Measurements from ENCODE around the gene MEA1. TPM values are rescaled to one million over a fixed set of nuclear protein-coding genes. Genes with fewer than 3 reads are reported as not detected.

Gene MEA1
- total RNA-seq, result 10 to 100 TPM; 20.5 to 38.7 (median 34.0) TPM
- 43.7 TPM for total RNA-seq (2013)
- 12.4 to 69.6 (median 20.6) reads per million in 29 experiments for total RNA-seq

DNA sequence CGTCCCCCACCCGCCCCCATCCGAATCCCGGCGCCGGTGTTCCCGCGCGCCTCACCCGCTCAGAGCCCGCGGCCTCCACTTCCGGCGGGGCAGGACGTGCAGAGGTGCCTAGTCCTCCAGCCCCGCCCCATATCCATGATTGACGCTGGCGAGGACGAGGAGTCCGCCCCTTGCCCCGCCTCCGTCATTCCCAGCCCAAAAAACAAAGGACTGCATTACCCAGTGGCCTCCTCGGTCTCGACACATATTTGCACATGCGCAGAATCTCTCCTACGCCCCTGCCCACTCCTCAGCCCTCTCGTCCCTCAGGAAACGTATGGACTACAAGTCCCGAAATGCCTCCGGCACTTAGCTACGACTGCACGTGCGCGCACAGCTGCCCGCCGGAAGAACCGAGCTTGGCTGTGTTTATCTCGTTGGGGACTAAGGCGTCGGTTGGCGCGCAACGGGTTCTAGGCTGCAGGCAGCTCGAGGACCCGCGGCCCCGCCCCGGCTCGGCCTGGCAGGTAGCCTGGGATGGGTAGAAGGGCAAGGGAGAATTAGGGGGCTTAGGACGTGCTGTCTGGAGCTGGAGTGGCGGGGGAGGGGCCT, at the start of gene MEA1, which contains the start of gene KLHDC3:
Gene MEA1, minus strand, starts transcription at position 104 of the 591 bp plus-strand sequence. CDS start 133 bp downstream, outside the sequence.
Gene KLHDC3, plus strand, starts transcription at position 407 of the 591 bp plus-strand sequence. CDS start 2,944 bp downstream, outside the sequence.
- no peaks in the 10 kb centered on the region for H3K9me3 ChIP-seq
- H3K27ac ChIP-seq (ENCODE audit: low read length), result peak within 1 kb of the TSS; percentile 40
- no peaks in the 10 kb centered on the region for H3K27me3 ChIP-seq (replicated peaks in 1 of 2; ENCODE audit: control insufficient read depth in 2 of 2, extremely low read depth in 1 of 2, insufficient read depth in 2 of 2, low read length in 1 of 2)
- ChIA-PET POLR2A (interaction anchor here (0.6 to 1.6 kb wide), 14 partner anchors 9 to 268 kb away, joined by 3 to 15 read pairs (median 6); partner anchors contain the start of genes CNPY3 (in 2 of the 2), CUL7 (in 2 of the 2), PEX6 (in 2 of the 2) and BICRAL (in 1 of the 2)), CTCF (interaction anchor here (0.6 to 2.9 kb wide), 12 partner anchors 10 to 1284 kb away, joined by 3 to 22 read pairs (median 6); partner anchors contain the start of genes CNPY3 (in 1 of the 2), CUL7 (in 1 of the 2), KLC4 (in 1 of the 2) and MRPL2 (in 1 of the 2))
- H3K9me3 Mint-ChIP-seq, result no peaks in the 10 kb centered on the region
- H3K4me1 ChIP-seq (ENCODE audit: control insufficient read depth in 1 of 2, extremely low read depth in 1 of 2, insufficient read depth in 2 of 2, low read length in 2 of 2), result peaks cover 14 to 46% of the 10 kb centered on the region in 2 experiments
- under 1% methylated on average over 51 of the region's 51 CpGs for WGBS (ENCODE audit: insufficient coverage)
- ATAC-seq (replicated peaks in 1 of 4), result peak; percentile 89 to 95 (median 93)
- H3K4me3 Mint-ChIP-seq, result peak within 1 kb of the TSS; percentile 93 to 95 (median 94)
- peaks cover 25% of the 10 kb centered on the region for H3K36me3 Mint-ChIP-seq
- peak; percentile 95 to 99 (median 98) for DNase-seq
- peaks cover 58 to 69% (median 62%) of the 10 kb centered on the region in 3 donors for H3K4me1 Mint-ChIP-seq
- H3K4me3 ChIP-seq (ENCODE audit: control insufficient read depth in 1 of 2, extremely low read depth in 1 of 2, low read length in 1 of 2), result peak within 1 kb of the TSS; percentile 68
- H3K36me3 ChIP-seq (ENCODE audit: control insufficient read depth in 2 of 2, extremely low read depth in 1 of 2, insufficient read depth in 1 of 2, low read length in 1 of 2), result peaks cover 14 to 51% of the 10 kb centered on the region in 2 donors
- peak within 1 kb of the TSS; percentile 91 for H3K27ac Mint-ChIP-seq
- H3K27me3 Mint-ChIP-seq, result no peaks in the 10 kb centered on the region

- H3K27ac ChIP-seq (ENCODE audit: low read length), result no peak overlapping the region
- no peak for DNase-seq
- Mint-ChIP-seq H3K27me3 (no peaks in the 10 kb centered on the region), H3K4me1 (peaks cover 36 to 46% (median 37%) of the 10 kb centered on the region in 3 donors), H3K9me3 (no peaks in the 10 kb centered on the region), H3K36me3 (peaks cover 39% of the 10 kb centered on the region), H3K27ac (no peak overlapping the region), H3K4me3 (no peak overlapping the region)
- 97% methylated on average over 8 of the region's 12 CpGs for WGBS (ENCODE audit: insufficient coverage)
- H3K4me1 ChIP-seq (ENCODE audit: control insufficient read depth in 1 of 2, extremely low read depth in 1 of 2, insufficient read depth in 2 of 2, low read length in 2 of 2), result peaks cover 15 to 21% of the 10 kb centered on the region in 2 experiments
- H3K27me3 ChIP-seq (replicated peaks in 1 of 2; ENCODE audit: control insufficient read depth in 2 of 2, extremely low read depth in 1 of 2, insufficient read depth in 2 of 2, low read length in 1 of 2), result no peaks in the 10 kb centered on the region
- CTCF ChIA-PET, result no interaction called here
- no peaks in the 10 kb centered on the region for H3K9me3 ChIP-seq
- POLR2A ChIA-PET, result no interaction called here
- no peak overlapping the region for H3K4me3 ChIP-seq (ENCODE audit: control insufficient read depth in 1 of 2, extremely low read depth in 1 of 2, low read length in 1 of 2)
- ATAC-seq (replicated peaks in 1 of 4), result no peak
- peaks cover 0 to 30% of the 10 kb centered on the region in 2 donors for H3K36me3 ChIP-seq (ENCODE audit: control insufficient read depth in 2 of 2, extremely low read depth in 1 of 2, insufficient read depth in 1 of 2, low read length in 1 of 2)
These were observed 49.1 kb upstream of the MEA1 start for GRCh38 chr6:43062818-43063217.

DNA sequence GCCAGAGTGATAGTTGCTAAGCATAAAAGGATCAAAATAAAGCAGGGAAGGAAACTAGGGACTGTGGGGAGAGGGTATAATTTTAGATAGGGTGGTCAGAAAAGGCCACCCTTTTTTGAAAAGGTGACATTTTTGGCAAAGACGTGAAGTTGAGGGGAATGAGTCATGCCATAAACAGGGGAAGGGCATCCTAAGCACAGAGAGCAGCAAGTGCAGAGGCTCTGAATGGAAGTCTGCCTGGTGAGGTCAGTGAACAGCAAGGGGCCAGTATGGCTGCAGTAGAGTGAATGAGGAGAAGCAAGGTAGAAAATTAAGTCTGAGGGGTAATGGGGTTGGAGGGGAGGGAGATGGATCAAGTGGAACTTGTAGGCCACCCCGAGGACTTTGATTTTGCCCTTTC, 48.1 kb upstream of the MEA1 start:
- H3K36me3 Mint-ChIP-seq, result peaks cover 36% of the 10 kb centered on the region
- ChIA-PET POLR2A (no interaction called here), CTCF (no interaction called here)
- no peaks in the 10 kb centered on the region for H3K9me3 Mint-ChIP-seq
- no peak overlapping the region for H3K27ac ChIP-seq (ENCODE audit: low read length)
- H3K27me3 Mint-ChIP-seq, result no peaks in the 10 kb centered on the region
- H3K4me1 Mint-ChIP-seq, result peaks cover 38 to 48% (median 40%) of the 10 kb centered on the region in 3 donors
- no peak for DNase-seq
- H3K36me3 ChIP-seq (ENCODE audit: control insufficient read depth in 2 of 2, extremely low read depth in 1 of 2, insufficient read depth in 1 of 2, low read length in 1 of 2), result peaks cover 0 to 38% of the 10 kb centered on the region in 2 donors
- peaks cover 15 to 21% of the 10 kb centered on the region in 2 experiments for H3K4me1 ChIP-seq (ENCODE audit: control insufficient read depth in 1 of 2, extremely low read depth in 1 of 2, insufficient read depth in 2 of 2, low read length in 2 of 2)
- no peaks in the 10 kb centered on the region for H3K9me3 ChIP-seq
- WGBS (ENCODE audit: insufficient coverage), result 72% methylated on average over 2 of the region's 2 CpGs
- no peak for ATAC-seq (replicated peaks in 1 of 4)
- H3K27ac Mint-ChIP-seq, result no peak overlapping the region
- H3K27me3 ChIP-seq (replicated peaks in 1 of 2; ENCODE audit: control insufficient read depth in 2 of 2, extremely low read depth in 1 of 2, insufficient read depth in 2 of 2, low read length in 1 of 2), result no peaks in the 10 kb centered on the region
- no peak overlapping the region for H3K4me3 ChIP-seq (ENCODE audit: control insufficient read depth in 1 of 2, extremely low read depth in 1 of 2, low read length in 1 of 2)
- peak overlapping the region in 1 of 3 donors; percentile 3 for H3K4me3 Mint-ChIP-seq

DNA sequence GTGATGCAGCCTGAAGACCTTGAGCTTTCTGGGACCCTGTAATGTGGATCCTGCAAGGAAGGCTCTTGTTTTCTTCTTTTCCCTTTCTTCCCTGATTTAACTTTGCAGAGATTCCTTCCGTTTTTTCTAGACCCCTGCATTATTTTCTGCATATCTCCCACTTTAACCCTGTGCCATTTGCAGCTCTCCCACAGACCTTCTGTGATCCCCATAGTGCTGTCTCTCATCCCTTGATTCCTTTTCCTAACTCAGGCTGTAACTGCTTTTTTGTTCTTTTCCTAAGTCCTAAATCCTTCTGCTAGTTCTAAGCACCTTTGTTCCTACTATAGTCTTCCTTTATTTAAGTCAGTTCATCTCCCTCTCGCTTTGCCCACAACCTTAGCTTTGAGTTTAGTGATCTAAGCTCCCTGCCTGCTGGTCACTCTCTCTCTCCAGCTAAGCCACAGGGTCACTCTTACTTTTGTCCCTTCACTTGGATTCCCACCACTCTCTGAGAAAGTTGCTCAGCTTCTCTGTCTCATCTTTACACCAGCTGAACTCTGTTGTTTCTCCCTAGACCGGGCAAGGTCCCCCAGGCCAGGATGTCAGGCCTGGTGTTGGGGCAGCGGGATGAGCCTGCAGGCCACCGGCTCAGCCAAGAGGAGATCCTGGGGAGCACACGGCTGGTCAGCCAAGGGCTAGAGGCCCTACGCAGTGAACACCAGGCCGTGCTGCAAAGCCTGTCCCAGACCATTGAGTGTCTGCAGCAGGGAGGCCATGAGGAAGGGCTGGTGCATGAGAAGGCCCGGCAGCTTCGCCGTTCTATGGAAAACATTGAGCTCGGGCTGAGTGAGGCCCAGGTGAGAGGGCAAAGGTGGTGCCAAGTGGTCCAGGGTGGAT, 47.2 kb upstream of the MEA1 start:
- no peaks in the 10 kb centered on the region for H3K27me3 Mint-ChIP-seq
- H3K27ac Mint-ChIP-seq, result peak overlapping the region; percentile 62 to 100
- H3K4me3 Mint-ChIP-seq, result peak overlapping the region; percentile 93 to 96 (median 94)
- H3K9me3 ChIP-seq, result no peaks in the 10 kb centered on the region
- H3K36me3 ChIP-seq (ENCODE audit: control insufficient read depth in 2 of 2, extremely low read depth in 1 of 2, insufficient read depth in 1 of 2, low read length in 1 of 2), result peaks cover 0 to 36% of the 10 kb centered on the region in 2 donors
- H3K9me3 Mint-ChIP-seq, result no peaks in the 10 kb centered on the region
- ChIA-PET POLR2A (no interaction called here), CTCF (interaction anchor here (0.5 to 0.6 kb wide), 2 partner anchors 227 to 315 kb away, joined by 3 to 4 read pairs; partner anchors contain the start of gene TBCC (in 1 of the 2))
- H3K4me1 Mint-ChIP-seq, result peaks cover 40 to 48% (median 43%) of the 10 kb centered on the region in 3 donors
- peaks cover 15 to 21% of the 10 kb centered on the region in 2 experiments for H3K4me1 ChIP-seq (ENCODE audit: control insufficient read depth in 1 of 2, extremely low read depth in 1 of 2, insufficient read depth in 2 of 2, low read length in 2 of 2)
- H3K27me3 ChIP-seq (replicated peaks in 1 of 2; ENCODE audit: control insufficient read depth in 2 of 2, extremely low read depth in 1 of 2, insufficient read depth in 2 of 2, low read length in 1 of 2), result no peaks in the 10 kb centered on the region
- H3K4me3 ChIP-seq (ENCODE audit: control insufficient read depth in 1 of 2, extremely low read depth in 1 of 2, low read length in 1 of 2), result no peak overlapping the region
- ATAC-seq (replicated peaks in 1 of 4) (no peak), DNase-seq (no peak)
- 91% methylated on average over 12 of the region's 12 CpGs for WGBS (ENCODE audit: insufficient coverage)
- H3K36me3 Mint-ChIP-seq, result peaks cover 31% of the 10 kb centered on the region
- H3K27ac ChIP-seq (ENCODE audit: low read length), result no peak overlapping the region

- no peak for DNase-seq
- Mint-ChIP-seq H3K4me3 (peak overlapping the region; percentile 93 to 96 (median 94)), H3K9me3 (no peaks in the 10 kb centered on the region), H3K36me3 (peaks cover 33% of the 10 kb centered on the region), H3K4me1 (peaks cover 40 to 48% (median 45%) of the 10 kb centered on the region in 3 donors), H3K27ac (peak overlapping the region; percentile 97 to 100), H3K27me3 (no peaks in the 10 kb centered on the region)
- ChIA-PET POLR2A (interaction anchor here in 1 of 2 donors (0.5 kb wide), 1 partner anchor 84 kb away, joined by 3 read pairs; no protein-coding TSS in a partner anchor), CTCF (interaction anchor here (0.5 to 1.0 kb wide), 3 partner anchors 76 to 314 kb away, joined by 3 read pairs; partner anchors contain the start of genes PPP2R5D (in 1 of the 2) and TBCC (in 1 of the 2))
- no peak for ATAC-seq (replicated peaks in 1 of 4)
- Histone ChIP-seq H3K4me3 (ENCODE audit: control insufficient read depth in 1 of 2, extremely low read depth in 1 of 2, low read length in 1 of 2) (peak overlapping the region; percentile 97 to 98), H3K36me3 (ENCODE audit: control insufficient read depth in 2 of 2, extremely low read depth in 1 of 2, insufficient read depth in 1 of 2, low read length in 1 of 2) (peaks cover 0 to 36% of the 10 kb centered on the region in 2 donors), H3K4me1 (ENCODE audit: control insufficient read depth in 1 of 2, extremely low read depth in 1 of 2, insufficient read depth in 2 of 2, low read length in 2 of 2) (peaks cover 15 to 21% of the 10 kb centered on the region in 2 experiments), H3K27me3 (replicated peaks in 1 of 2; ENCODE audit: control insufficient read depth in 2 of 2, extremely low read depth in 1 of 2, insufficient read depth in 2 of 2, low read length in 1 of 2) (no peaks in the 10 kb centered on the region), H3K27ac (ENCODE audit: low read length) (peak overlapping the region; percentile 80), H3K9me3 (no peaks in the 10 kb centered on the region)
- 17% methylated on average over 6 of the region's 15 CpGs for WGBS (ENCODE audit: insufficient coverage)
These were observed 46.4 kb upstream of the MEA1 start for GRCh38 chr6:43060034-43060754.

All from T-cell (primary cell).